NOMO-1 treated with DMSO at 0.1 percent for 48 hours (cell line): ENCODE results near the gene TNPO3.

Source experiments
- DNase-seq: peaks from one replicate; lab custom pipeline; 2025; ENCODE audit not compliant: unreplicated experiment; lab: John Stamatoyannopoulos, UW

Gene TNPO3

DNA sequence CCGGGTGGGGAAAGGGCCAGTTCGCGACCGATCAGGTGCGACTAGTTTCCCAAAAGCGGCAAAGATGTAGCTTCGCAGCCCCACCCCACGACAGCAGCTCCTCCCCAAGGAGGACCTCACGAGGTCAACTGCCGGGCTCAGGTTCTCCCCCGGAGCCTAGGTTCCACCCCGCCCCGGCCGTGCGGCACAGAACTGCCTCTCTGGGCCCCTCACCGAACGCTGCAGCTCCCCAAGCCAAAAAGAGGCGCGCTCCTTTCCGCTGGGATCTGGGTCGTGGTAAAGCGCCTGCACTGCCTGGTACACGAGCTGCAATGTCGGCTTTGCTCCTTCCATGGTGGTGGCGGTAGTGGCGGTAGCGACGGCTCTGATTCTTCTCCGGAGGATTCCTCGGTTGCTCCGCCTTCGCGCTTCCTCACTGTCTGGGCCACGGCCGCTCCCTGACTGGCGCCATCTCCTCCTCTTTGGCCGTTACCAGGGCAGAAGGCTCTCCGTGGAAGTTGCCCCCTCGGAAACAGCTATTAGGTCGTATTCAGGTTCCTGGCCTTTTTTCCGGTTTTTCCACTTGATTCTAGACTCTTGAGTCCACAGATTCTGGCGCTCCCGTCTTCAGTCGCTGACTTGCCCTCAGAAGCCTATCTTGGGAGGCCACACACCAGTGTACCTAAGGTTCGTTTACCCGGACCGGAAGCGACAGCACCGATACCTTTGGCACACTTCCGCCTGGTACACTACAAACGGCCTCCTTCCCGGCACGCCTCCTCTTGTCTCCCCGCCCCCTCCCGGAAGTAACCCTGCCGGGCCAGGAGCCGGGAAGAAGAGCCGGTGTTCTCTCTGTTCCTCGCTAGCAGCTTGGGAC lies at the start of gene TNPO3:
Gene TNPO3, minus strand, starts transcription at position 674 of the 856 bp plus-strand sequence. Its CDS starts 341 bp downstream, at position 333.
- DNase-seq = peak; percentile 81

DNA sequence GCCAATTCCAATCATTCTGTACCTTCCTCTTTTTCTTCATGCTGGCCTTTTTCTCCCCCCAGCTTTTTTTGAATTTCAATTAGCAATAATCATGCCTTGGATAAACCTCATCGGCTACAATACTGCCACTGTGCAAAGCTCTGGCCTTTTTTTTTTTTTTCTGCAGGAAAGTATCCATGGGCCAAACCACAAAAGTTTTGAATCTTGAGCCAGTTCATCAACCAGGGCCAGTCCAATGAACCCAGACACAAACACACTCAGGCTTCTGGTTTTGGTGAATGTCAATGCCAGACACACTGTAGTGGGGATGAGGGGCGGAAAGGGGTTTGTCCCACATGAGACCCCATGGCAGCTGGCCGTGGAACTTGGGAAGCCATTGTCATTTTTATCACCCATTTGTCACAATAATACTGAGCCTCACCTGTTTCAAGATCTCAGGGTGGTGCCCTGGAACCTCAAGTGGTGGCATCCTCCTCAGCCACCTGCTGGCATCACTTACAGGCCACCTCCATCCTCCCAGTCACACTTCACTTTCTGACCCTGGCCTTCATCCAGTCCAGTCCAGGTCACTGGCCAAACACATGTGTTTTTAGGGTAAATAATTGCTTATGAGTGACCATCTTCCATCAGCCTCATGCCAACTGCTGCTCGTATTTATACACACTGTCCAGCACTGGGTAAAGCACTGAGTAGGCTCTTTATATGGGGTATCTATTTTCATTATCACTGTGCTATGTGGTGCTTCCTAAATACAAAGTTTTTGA lies 48.8 kb upstream of the TNPO3 start:
- no peak for DNase-seq

DNA sequence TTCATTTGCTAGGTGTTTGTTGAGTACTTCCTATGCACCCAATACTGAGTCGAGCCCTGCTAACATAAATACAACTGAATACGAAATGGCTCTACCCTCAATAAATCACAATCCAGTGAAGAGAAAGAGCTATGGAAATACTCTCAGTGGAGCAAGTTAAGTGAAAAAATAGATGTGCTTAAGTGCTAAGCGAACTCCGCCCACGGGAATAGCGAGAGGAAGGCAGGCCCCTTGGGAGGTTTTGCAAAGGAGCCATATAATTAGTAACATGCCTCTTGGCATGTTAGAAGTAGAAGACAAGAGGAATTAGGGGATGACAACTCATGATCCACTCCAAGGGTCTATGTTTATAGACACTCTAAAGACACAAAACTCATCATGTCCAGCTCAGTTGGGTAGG lies 46.8 kb upstream of the TNPO3 start:
- no peak for DNase-seq

DNA sequence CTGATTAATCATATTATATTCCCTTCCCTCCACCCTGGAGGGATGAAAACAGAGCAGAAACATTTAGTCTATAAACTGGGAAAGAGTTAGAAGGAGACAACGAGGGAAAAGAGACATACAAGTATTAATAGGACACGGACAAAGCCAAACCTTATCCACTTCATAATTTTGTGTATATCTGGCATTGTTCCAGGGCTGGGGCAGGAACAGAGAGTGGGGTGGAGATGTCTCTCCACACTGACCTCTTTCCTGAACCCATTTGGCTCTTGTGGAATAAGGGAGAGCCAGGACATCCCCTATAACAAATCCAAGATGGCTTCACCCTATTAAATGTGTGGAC lies 45.9 kb upstream of the TNPO3 start:
- no peak for DNase-seq

DNA sequence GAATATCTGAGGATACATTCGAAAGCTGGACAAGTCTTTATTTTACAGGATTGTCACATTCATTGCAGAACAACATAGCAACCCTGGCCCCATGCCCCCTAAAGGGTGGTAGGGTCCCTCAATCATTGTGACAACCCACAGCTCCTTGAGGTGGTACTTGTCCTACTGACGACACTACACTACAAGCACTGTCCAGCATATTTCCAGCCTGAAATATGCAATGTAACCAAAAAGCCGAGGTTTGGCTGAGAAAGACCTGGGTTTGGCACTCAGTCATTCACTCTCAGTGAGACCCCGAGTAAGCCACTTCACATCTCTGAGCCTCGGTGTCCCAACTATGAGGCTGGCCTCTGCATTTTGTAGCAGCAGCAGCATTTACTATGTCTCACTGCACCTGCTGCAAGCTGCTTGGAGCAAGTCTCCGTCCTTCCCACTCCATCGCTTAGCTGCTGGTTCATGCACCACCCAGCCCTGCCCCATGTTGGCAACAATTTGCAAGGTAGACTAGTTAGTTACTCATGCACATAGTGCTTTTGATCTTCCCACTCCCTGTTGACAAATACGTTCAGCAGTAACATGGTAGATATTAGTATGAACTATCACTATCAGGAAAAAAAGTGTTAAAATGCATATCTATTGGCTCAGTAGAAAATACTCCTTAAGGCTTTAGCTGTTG lies 43.6 kb upstream of the TNPO3 start:
- DNase-seq = no peak

DNA sequence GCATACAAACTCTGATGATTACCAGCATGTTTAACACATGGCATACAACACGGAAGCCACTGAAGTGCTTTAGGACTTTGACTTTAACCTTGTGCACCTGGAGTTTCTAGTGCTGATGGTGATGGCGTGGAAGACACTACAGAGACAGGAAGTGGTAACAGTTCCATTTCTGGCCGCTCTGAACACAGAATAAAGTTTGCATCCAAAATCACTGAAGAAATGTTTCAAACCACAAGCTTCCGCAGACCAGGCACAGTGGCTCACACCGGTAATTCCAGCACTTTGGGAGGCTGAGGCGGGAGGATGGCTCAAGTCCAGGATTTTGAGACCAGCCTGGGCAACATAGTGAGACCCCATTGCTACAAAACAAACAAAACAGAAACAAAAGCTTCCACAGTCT lies 40.3 kb upstream of the TNPO3 start:
- no peak for DNase-seq

DNA sequence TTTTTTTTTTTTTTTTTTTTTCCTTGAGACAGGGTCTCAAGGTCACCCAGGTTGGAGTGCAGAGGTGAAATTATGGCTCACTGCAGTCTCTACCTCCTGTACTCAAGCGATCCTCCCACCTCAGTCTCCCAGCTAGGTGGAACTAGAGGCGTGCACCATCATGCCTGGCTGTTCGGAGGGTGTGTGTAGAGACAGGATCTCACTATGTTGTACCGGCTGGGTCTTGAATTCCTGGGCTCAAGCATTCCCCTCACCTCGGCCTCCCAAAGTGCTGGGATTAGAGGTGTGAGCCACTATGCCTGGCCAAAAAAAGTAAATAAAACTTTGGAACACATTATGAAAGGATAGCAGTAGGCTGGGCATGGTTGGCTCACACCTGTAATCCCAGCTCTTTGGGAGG lies 39.6 kb upstream of the TNPO3 start:
- no peak for DNase-seq

DNA sequence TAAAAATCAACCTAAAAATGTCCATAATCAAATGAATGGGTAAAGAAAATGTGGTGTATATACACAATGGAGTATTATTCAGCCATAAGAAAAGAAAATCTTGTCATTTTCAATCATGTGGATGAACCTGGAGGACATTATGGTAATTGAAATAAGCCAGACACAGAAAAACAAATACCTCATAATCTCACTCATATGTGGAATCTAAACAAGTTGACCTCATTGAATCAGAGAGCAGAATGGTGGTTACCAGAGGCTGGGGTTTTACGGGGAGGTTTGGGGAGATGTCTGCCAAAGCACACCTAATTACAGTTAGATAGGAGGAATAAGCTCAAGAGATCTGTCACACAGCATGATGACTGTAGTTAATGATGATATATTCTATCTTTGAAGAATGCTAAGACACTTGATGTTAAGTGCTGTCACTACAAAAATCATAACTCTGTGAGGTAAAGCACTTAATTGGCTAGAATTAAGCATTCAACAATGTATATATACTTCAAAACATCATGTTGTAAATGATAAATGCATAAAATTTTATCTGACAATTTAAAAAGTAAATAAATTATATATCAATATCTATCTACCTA lies 39.1 kb upstream of the TNPO3 start:
- no peak for DNase-seq

DNA sequence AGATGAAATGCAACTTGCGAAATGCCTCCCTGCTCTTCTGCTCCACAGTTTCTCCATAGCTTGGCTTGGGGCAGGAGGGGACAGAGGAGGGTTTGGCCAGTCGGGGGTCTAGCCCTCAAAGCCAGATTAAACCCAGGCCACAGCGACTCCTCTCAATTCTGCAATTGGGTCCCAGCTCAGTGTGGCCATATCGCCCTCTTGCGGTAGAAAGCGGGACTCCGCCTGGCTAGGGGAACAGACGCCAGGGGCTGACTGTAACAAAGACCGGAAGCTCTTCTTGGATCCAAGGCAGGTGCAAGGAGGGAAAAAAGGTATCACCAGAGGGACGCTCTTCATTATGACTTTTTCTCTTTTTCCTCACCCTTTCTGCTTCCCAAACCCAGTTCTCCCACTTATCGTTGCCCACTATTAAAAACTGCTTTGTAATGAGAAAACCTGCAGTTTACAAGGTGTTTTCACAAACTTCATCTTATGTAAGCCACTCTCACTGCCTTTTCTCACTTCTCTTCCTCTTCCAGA lies 36.6 kb upstream of the TNPO3 start:
- DNase-seq = peak; percentile 38

DNA sequence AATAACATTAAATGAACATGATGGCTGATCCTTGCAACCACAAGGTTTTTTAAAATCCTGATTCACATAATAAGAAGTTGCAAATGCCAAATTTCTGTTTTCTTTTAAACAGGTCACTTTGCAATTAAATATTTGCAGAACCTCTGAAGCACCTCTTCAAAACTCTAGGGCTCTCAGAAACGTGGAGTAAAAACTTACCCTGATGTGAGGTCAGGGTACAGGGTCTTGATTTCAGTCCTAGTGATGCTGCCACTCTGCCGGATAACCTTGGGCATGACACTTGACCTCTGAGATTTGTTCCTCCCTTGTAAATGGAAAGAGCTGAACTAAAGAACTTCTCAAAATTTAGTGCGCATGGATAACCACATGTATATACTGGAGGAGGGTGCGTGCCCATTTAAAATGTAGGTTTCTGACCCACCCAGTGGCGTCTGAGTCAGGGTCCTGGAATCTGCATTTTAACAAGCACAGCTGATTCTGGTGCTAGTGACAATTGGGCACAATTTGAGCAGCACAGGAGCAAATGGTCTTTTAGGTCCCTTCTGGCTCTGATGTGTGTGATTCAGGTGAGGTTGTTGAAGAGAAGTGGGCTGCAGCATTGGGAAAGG lies 35.5 kb upstream of the TNPO3 start:
- DNase-seq = no peak

DNA sequence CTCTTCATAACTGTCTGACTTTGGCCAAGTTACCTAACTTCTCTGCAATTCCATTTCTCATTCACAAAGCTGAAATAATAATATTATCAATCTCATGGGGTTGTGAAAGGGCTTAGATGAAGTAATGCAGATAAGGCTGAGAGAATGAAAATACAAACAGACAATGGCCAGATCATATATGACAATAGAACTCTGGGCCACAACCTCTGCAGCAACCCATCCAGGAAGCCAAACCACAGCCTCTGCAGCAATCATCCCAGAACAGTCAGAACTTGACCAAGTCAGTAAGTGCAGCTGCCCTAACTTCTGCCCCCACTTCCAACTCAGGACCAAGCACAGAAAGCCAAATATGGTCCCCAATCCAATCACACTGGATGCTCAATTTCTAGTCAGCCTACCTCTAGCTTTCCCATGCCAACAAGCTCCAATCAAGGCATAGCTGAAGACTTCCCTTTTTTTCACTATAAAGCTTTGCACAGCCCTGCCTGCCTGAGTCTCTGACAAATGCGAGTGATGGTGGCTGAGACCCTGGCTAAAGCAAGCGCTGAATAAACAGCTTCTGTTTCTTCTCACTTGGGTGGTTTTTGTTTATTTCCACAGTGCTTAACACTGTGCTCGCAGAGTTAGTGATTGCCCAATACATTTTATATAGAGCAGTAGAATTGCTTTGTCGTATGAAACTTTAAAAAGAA lies 34.8 kb upstream of the TNPO3 start:
- peak; percentile 43 for DNase-seq

DNA sequence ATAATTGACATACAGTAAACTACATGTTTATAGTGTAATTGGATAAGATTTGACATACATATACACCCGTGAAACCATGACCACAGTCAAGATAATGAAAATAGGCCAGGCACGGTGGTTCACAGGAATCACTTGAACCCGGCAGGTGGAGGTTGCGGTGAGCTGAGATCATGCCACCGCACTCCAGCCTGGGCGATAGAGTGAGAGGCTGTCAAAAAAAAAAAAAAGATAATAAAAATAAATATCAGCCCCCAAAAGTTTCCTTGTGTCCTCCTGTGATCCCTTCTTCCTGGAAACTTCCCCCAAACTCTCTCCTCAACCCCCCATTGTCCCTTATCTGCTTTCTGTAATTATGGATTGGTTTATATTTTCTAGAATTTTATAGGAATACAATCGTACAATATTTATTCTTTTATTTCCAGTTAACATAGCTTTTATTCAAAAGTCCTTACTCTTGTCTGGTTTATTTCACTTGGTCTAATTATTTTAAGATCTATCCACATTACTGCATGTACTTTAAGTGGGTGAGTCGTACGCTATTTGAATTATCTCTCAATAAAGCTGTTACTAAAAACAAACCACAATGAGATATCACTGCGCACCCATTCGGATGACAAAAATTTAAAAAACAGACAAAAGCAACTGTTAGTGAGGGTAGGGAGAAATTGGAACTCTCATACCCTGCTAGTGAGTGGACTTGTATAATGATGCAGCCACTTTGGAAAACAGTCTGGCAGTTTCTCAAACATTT lies 30.1 kb upstream of the TNPO3 start:
- DNase-seq = no peak

DNA sequence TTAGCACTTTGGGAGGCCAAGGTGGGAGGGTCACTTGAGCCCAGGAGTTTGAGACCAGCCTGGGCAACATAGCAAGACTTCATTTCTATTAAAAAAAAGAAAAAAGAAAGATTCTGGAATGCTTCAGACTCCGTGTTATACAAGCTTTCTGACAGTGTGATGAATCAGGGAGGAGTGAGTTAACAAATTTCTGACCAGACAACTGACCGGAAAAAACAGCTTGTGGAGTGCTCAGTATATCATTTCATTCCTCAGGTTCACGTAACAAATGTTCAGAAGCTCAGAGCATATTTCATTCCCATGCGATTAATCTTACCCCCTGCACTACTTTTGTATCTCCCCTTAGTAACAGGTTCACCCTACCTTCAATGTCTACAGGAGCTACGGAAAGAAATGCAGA lies 28.6 kb upstream of the TNPO3 start:
- DNase-seq = no peak

DNA sequence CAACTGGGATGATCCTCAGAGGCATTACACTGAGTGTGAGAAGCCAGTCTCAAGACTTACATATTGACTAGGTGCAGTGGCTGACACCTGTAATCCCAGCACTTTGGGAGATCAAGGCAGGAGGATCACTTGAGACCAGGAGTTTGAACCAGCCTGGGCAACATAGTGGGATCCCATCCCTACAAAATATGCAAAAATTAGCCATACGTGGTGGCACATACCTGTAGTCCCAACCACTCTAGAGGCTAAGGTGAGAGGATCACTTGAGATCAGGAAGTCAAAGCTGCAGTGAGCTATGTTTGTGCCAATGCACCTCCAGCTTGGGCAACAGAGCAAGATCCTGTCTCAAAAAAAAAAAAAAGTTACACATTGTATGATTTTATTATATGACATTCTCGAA lies 23.5 kb upstream of the TNPO3 start:
- no peak for DNase-seq

DNA sequence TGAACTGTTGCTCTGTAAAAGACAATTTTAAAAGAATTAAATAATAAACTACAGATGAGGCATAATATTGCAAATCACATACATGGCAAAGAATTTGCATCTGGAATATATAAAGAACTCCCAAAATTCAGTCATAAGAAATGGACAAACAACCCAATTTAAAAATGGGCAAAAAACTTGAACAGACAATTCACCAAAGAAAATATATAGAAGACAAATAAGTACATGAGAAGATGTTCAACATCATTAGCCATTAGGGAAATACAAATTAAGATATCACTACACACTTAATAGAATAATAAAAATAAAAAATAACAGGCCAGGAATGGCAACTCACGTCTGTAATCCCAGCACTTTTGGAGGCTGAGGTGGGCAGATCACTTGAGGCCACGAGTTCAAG lies 22.0 kb upstream of the TNPO3 start:
- no peak for DNase-seq

DNA sequence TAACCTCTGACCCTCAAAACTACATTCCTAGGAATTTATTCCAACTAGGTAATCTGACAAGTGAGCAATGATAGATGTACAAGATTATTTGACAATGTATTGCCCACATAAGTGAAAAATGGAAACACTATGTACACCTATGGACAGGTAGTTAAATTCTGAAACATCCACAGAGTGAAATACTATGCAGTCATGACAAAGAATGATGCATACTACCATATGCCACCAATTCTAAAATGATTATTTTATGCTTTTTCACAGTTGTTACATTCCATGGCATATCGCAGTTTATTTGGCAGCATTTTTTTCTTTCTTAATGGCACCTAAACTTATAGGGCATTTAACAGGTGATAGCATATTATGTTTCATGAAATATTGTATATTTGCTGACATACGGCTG lies 20.1 kb upstream of the TNPO3 start:
- DNase-seq = no peak

DNA sequence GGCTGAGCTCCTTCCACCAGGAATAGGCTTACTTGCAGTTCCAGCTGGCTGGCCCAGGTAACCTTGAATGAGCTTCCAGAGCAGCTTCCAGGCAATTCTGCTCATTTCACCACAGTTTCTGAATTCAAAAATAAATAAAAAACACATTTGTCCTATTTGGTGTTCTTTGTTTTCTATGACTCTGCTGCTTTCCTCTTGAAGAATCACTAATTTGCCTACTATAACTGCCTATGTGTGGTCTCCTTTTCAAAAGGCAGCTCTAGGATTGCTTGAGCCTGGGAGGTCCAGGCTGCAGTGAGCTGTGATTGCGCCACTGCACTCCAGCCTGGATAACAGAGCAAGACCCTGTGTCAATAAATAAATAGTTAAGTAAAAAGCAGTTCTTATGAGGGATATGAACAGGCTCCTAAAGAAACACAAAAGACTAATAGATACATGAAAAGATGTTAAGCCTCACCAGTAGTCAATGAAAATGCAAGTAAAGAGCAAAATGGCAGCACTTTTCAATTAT lies 19.5 kb upstream of the TNPO3 start:
- DNase-seq = no peak

DNA sequence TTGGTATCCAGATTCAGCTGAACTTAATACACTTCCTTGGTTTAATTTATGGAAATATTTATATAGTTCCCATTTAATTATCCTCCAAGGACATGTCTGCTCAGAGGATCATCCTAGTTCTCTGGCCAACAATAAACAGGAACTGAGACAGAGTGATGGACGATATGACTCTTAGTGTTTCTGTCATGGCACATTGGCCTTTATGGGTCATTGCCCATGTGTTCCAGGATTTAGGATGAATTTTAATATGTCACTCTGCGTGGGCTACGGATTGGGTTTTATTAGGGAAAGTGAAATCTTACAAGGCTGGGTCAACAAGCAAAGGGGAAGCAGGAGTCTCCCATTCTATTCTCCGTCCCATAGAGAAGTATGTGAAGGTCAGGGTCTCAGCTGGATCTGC lies 18.8 kb upstream of the TNPO3 start:
- DNase-seq = no peak

DNA sequence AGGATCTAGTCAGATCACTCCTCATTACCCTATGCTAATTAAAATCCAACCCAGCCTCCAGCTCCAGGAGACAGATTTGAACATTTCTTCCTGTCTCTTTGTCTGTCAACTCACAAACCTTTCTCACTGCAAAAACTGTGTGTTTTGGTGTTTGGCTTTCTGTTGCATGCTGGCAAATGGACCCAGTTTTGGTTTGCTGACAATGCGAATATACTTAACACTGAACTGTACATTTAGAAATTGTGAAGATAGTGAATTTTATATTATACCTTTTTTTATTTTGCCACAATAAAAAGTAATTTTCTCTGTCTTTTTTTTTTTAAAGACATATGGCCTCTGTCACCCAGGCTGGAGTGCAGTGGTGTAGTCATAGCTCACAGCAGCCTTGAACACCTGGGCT lies 18.3 kb upstream of the TNPO3 start:
- DNase-seq = no peak
